GM20000 (cell line): ENCODE results near the gene GPR15.
A peak's percentile ranks its signal among the peaks of the same experiment; 100 is the strongest.

Experiments used
- DNase-seq: peaks from one replicate; pipeline ENCODE4 v3.0.0; 2012; ENCODE audit warnings: low spot score
- TF ChIP-seq, protein P1 (sequence below): IDR thresholded peaks from 2 replicates; pipeline ENCODE4 v1.5.1; 2012; ENCODE audit warnings: mild to moderate bottlenecking, control low read depth; ENCODE audit errors: extremely low read depth, missing control alignments

The GPR15 gene

DNA sequence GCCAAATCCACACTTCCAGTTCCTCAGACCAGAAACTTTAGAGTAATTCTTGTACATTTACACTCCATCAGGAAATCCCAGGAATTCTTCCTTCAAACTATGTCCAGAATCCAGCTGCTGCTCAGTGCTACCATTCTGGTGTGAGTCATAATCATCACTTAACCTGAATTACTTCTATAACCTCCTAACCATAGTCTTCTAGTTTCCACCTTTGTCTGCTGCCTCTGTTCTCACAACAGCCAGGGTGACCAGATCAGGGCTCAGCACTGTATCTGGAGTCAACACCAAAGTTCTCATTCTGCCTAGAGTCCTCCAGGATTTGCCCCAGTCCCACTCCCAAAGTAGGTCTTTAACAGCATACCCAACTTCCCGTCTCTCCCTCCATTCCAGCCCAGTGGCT is 12.4 kb upstream of the GPR15 start:
- TF ChIP-seq, protein P1, sequence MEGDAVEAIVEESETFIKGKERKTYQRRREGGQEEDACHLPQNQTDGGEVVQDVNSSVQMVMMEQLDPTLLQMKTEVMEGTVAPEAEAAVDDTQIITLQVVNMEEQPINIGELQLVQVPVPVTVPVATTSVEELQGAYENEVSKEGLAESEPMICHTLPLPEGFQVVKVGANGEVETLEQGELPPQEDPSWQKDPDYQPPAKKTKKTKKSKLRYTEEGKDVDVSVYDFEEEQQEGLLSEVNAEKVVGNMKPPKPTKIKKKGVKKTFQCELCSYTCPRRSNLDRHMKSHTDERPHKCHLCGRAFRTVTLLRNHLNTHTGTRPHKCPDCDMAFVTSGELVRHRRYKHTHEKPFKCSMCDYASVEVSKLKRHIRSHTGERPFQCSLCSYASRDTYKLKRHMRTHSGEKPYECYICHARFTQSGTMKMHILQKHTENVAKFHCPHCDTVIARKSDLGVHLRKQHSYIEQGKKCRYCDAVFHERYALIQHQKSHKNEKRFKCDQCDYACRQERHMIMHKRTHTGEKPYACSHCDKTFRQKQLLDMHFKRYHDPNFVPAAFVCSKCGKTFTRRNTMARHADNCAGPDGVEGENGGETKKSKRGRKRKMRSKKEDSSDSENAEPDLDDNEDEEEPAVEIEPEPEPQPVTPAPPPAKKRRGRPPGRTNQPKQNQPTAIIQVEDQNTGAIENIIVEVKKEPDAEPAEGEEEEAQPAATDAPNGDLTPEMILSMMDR, result no peak

DNA sequence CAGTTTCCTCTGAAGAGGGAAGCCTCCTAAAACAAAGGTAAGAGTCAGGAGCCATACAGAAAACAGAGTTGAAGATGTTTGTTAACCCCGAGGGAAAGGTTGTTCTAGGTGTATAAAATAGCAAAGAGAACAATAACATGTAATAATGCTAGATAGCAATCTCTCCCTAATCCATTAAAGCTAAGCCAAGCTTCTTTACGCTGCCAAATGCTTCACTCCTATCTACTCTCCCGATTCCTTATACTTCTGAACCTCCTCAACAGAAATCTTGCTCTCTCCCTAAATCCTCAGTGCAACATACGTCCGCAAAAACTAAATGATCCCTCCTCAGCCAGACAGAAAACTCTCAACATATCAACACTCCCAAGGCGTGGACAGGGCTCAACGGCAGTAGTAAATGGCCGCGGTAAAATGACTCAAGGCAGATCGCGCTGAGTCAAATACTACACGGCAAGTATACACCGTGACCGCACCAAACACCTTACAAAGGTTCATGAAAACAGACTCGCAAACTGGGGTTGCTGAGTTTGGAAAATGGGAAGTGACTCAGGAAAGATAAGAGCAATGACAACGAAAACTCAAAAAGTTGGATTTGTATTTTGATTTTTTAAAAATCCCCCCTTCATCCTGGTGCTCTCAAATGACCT is 9.8 kb upstream of the GPR15 start:
- DNase-seq, result peak; percentile 42

More for the DNA sequence above, 12.4 kb upstream of the GPR15 start:
- no peak for DNase-seq

DNA sequence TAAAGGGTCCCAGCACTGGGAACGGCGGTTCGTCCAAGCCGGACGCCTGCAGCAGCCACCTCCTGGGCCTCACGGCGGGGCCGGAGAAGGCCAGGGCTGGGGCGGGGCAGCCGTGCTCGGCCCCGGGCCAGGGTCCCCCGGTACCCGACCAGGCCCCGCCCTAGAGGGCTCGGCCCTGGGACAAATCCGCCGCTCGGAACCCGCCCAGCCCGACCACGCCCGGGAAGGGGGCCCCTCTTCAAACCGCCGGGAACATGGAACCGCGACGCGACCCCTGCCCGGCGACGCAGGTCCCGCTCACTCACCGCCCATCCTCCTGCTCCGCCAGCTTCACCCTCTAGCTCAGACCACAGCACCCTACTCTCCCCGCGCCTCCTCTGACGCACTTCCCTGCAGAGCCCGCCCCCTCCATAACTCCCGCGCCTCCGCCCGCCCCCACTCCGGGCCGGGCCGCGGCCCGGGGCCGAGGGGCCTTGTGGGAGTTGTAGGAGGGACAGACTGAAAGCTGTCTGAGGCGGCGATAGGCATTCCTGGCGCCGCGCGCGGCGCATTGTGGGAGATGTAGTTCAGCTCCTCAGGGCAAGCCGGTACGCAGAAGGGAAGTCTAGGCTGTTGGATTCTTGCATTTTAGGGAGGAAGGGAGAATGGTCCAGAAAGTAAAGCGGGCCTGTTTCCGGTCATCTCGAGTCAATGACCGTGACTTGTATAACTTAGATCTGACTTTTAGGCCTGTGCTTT is 9.1 kb upstream of the GPR15 start, which contains the start of gene CLDND1:
Gene CLDND1 (minus strand): TSS at position 359 of the 738 bp plus-strand sequence. CDS start 1,478 bp downstream, outside the sequence.
- TF ChIP-seq, protein P1, result no peak
- peak; percentile 95 for DNase-seq

More for the DNA sequence above, 9.8 kb upstream of the GPR15 start:
- TF ChIP-seq, protein P1, result no peak

DNA sequence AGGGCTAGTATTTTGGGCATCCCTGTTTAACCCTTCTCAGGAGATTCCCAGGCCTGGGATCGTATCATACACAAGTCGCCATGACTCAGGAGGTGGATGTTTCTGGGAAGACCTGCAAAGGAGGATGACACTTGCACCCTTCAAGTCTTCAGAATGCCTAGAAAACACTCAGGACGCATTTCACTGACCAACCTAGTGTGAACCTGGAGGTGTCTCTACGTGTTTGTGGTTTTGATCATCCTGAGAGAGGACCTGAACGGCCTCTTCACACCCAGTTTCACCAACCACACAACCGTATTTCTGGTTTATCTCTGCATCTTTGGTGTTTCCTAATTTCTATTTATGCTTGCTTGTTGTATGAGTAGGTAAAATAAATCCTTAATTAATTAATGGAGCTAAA is 6.3 kb upstream of the GPR15 start:
- TF ChIP-seq, protein P1, result no peak
- DNase-seq, result peak; percentile 36

DNA sequence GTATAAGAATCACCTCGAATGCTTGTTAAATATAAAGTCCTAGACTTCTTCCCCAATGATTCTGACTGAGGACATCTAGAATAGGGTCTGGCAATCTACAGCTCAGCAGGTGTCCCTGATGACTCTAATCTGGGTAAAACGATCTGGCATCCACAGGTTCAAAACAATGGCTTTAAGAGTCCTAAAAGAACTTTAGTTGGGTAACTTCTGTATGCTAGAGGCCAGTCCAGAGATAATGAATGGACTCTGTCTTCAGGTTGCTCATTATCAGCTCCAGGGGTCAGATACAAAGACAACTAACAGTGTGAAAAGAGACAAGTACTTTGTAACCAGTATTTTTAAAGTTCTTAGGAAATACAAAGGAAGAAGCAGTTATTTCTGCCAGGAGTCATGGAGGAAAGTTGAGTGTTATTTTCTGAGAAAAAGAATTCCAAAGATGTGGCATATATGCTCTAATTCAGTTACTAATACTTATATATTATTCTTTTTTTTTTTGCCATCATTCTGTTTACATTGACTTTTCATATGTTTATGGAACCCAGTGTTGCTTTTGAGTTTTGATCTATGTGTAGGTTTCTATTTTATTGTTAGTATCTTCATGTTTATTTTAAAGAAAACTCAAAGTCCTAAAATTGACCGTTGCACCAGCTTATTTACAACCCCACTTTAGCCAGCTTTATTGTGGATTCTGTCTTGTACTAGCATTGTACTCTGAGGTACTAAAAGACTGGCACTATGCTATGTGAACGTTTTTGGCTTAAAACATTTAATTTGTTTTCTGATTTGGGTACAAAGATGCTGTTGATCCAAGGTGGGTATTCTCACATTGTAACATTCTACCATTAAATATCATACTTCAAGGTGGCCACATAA is 3.1 kb upstream of the GPR15 start:
- DNase-seq, result no peak

DNA sequence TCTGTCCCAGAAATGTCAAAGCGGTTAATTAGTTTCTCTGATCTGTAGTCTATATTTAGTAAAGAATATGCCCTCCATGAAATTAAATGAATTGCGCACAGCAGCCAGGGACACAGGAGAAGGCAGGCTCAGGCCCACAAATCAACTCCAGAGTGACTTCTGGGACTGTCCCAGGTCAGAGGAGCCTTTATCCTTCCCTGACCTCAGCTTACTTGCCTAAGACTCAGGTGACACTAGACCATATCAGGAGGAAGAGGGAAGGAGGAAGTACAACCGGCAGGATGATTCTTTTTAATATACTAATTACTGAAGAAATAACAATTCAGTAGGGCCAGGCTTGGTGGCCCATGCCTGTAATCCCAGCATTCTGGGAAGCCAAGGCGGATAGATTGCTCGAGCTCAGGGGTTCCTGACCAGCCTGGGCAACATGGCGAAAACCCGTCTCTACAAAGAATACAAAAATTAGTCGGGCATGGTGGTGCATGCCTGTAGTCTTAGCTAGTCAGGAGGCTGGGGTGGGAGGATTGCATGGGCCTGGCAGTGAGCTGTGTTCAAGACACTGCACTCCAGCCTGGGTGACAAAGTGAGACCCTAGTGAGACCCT is 1.8 kb upstream of the GPR15 start:
- TF ChIP-seq, protein P1, result no peak
- no peak for DNase-seq

More for the DNA sequence above, 3.1 kb upstream of the GPR15 start:
- TF ChIP-seq, protein P1, result no peak
